NOMO-1 (cell line): ENCODE results near the gene OR10J5.
A peak's percentile ranks its signal among the peaks of the same experiment; 100 is the strongest.
"Not testable (repeated sequence)": the region's sequence is repeated elsewhere in the genome, so short reads cannot be mapped to it uniquely, and the experiment has no call there.

Experiments
- DNase-seq, 2 experiments: peaks; one replicate each; lab custom pipeline; 2025; ENCODE audit not compliant: unreplicated experiment in 2 of 2; lab: John Stamatoyannopoulos, UW

Gene OR10J5, protein sequence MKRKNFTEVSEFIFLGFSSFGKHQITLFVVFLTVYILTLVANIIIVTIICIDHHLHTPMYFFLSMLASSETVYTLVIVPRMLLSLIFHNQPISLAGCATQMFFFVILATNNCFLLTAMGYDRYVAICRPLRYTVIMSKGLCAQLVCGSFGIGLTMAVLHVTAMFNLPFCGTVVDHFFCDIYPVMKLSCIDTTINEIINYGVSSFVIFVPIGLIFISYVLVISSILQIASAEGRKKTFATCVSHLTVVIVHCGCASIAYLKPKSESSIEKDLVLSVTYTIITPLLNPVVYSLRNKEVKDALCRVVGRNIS

DNA sequence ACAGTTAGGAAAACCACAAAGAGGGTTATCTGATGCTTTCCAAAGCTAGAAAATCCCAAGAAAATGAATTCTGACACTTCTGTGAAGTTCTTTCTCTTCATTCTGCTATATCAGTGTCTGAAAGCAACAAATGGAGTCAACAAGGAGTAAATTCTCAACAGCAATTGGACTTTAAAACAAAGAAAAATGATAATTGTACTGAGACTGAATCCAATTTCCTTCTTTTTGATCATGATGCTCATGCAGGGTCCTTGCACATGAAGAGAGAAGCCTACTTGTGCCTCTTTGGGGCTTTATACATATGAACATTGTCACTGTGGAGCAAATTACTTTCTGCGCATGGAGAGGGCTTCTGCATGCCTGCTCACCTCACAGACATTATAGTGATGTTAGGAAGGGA, at the start of gene OR10J5:
TSS of gene OR10J5 (minus strand) at position 101 of the 400 bp plus-strand sequence. CDS start at position 101, 0 bp downstream.
- DNase-seq: no peak

DNA sequence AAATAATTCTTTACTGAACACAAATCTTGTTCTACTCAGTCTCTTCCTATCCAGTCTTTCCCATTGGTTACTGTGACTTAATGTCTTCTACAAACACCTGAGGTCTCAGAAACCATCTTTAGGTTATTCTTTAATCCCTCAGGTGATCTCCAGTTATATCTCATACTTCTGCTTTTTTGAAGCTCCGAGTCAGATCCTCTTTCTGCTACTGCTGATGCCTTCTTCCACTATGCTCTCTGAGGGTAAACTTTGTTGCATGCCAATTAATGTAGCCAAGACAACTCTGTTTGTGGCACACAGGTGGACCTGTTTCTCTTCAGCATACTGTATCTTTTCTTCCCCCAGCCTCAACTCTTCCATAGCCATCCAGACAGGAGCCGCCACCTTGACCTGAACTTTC, 48.7 kb upstream of the OR10J5 start:
- no peak for DNase-seq

GRCh38 chr1:159581422-159581821, 45.6 kb upstream of the OR10J5 start:
- no peak for DNase-seq

DNA sequence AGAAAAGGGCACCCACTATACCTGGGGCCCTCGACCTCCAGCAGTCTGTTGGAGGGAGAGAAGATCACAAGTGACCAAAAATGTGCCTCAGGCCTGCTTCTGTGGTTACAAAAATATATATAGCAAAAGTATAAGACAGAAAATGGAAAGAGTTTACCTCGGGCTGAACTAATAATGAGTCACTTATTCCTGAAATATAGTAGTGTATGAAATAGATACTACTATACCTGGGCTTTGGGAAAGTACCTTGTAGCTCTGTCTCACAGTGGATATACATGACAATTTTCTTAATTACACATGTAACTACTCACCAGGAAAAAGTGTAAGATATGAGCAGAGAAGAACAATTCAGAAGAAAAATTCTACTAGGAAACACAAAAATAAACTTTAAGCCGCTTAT, 44.5 kb upstream of the OR10J5 start:
- no peak for DNase-seq

- DNase-seq: no peak
Observed at GRCh38 chr1:159577446-159577845, 41.6 kb upstream of the OR10J5 start.

GRCh38 chr1:159562680-159563079, 26.9 kb upstream of the OR10J5 start:
- DNase-seq: no peak

DNA sequence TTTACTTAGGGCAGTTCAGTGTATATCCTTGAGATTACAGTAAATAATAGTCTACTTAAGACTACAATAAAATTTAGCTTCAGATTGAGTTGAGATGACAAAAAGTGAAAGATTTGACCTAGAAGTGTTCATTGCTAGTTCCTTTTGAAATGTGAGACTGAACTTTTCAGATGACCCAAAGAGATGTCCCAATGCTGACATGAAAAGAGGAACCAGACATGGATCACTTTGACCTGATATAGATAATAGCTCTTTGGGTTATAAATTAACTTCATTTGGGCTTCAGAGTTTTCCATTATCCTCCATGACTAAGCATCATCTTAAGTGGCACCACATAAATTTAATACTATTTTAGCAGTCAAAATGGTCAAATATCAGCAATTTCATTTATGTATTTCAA, 25.7 kb upstream of the OR10J5 start:
- no peak for DNase-seq

- DNase-seq: no peak
Observed at GRCh38 chr1:159560599-159560998, 24.8 kb upstream of the OR10J5 start.

GRCh38 chr1:159556931-159557369, 21.1 kb upstream of the OR10J5 start:
- DNase-seq: no peak

GRCh38 chr1:159554696-159555095, 18.9 kb upstream of the OR10J5 start:
- DNase-seq: no peak

DNA sequence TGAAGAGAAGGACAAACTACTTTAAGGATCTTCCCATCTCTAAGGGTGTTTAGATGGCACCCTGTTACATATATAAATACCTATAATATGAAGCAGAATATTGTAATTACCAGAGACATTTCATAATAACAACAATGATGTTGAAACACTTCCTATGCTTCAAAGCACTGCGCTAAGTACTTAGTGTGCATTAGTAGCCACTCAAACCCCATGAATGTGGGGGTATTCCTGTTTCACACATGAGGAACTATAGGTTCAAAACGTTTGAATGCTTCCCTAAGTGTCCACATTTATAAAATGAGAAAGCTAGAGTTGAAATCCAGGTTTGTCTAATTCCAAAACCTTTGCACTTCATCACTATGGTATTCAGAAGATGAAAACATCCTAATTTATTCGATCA, 18.5 kb upstream of the OR10J5 start:
- DNase-seq: peak in 1 of 2 experiments; percentile 41

DNA sequence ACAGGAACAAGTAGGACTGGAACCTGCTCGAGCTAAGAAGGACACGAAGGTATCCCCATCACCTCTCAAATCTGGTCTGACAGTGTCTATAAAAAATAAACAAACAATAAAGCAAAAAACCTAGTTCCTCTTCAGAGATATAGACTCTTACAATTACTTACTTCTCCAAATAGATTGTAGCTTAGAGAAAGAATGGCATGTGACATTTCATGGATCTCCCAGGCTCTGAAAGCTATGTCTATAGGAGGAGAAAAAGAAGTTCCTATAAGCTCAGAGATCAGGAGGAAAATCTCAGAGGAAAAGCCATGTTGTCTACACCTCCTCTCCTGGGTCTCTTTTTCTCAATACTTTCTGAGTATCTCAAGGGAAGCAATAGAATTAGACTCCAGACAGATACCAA, 12.3 kb upstream of the OR10J5 start:
- no peak for DNase-seq

- no peak for DNase-seq
Observed at GRCh38 chr1:159532922-159533321, 2.9 kb downstream of the OR10J5 start.

DNA sequence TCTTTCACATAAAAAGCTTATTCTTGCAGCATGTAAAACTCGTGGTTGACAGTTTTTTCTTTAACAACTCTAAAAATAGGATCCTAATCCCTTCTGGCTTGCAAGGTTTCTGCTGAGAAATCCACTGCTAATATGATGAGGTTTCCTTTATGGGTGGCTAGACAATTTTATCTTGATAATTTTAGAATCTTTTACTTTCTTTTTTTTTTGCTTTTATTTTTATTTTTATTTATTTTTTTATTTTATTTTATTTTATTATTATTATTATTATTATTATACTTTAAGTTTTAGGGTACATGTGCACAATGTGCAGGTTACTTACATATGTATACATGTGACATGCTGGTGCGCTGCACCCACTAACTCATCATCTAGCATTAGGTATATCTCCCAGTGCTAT, 11.0 kb downstream of the OR10J5 start:
- not testable (repeated sequence) for DNase-seq

GRCh38 chr1:159510229-159510541, 25.6 kb downstream of the OR10J5 start:
- no peak for DNase-seq

DNA sequence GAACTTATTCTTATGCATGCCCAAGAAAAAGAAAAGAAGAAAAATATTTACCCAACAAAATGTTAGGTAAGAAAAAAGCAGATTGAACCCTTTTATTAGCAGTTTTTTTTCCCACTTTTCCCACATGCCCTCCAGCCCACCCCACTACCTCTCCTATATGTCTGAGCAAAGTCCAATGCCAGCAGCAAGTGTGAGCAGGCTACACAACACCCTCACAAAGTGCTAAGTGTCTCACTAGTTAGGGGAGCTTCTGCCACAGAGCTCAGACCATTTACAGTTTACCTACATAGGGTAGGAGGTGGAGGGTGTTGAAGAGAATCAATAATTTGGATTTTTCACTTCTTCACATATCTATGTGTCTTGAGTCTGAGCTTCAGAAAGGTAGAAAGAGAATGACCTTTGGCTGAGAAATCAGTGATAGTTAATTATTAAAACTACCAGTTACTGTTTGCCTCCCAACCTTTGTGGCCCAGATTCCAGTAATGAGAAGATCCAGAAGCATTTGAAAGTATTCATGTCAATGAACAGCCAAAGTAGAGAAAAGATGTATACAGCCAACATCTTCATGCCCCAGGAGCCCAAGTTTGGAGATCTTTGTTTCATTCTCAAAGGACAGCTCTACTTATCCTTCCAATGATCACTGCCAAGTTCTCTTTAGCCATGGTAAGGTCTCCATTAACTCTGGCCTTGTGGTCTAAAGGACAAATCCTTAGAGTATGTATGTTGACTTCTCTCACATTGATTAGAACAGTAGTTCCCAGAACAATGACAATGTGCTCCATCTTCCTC, 26.2 kb downstream of the OR10J5 start:
- no peak for DNase-seq

GRCh38 chr1:159508951-159509350, 26.9 kb downstream of the OR10J5 start:
- DNase-seq: no peak

DNA sequence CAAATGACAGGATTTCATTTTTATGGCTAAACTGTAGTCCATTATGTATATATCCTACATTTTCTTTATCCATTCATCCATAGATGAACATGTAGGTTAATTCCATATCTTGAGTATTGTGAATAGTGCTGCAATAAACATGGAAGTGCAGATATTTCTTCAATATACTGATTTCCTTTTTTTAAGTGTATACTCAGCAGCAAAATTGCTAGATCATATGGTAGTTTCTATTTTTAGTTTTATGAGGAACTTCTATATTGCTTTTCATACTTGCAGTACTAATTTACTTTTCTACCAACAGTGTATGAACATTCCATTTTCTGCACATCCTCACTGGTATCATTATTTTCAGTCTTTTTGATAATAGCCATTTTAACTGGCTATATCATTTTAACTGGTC, 30.1 kb downstream of the OR10J5 start:
- DNase-seq: peak in 1 of 2 experiments; percentile 7

- DNase-seq: no peak
Observed at GRCh38 chr1:159501082-159501481, 34.7 kb downstream of the OR10J5 start.

- not testable (repeated sequence) for DNase-seq
Observed at GRCh38 chr1:159494513-159495210, 41.1 kb downstream of the OR10J5 start.

GRCh38 chr1:159493354-159493753, 42.5 kb downstream of the OR10J5 start:
- no peak for DNase-seq
